Globus pallidus (tissue), 1 donor: ENCODE measurements around the gene DNM2.
"Not testable (repeated sequence)": the region's sequence is repeated elsewhere in the genome, so short reads cannot be mapped to it uniquely, and the experiment has no call there.

Source experiments
- DNase-seq: peaks from one replicate; pipeline ENCODE4 v3.0.0-alpha.2; 2015; ENCODE audit warnings: low spot score

Gene DNM2

DNA sequence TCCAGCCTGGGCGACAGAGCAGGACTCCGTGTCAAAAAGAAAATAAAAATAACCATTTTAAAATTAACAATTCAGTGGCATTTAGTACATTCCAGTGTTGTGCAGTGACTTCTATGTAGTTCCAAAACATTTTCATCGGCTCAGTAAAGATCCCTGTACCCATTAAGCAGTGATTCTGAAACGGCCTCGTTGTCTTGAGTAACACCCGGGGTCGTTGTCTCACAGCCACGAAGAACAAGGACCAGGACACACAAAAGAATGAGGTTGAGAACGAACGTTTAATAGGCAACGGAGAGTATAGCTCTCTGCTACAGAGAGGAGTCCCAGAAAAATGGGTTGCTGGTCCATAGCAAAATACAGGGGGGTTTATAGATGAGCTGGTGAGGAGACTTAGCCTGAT lies 120.5 kb downstream of the DNM2 start:
- DNase-seq: no peak

GRCh38 chr19:10839114-10840050 lies 121.5 kb downstream of the DNM2 start:
- no peak for DNase-seq

DNA sequence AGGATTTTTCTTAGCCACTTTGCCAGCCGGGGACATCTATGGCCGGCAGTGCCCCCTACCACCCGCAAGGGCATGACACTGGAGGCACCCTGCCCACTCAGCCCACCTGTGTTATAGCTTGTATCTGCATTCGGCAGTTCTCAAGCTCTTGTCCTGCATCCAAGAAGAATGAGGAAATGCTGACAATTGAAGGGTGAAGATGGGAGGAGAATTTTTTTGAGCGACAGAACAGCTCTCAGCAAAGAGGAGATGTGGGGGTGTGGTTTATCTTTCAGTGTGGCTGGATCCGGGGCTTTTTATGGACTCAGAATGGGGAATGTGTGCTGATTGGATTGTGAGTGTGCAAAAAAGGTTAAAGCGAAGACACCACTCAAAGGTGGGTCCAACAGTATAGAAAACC lies 124.9 kb downstream of the DNM2 start:
- no peak for DNase-seq

GRCh38 chr19:10846500-10847202 lies 128.8 kb downstream of the DNM2 start:
- no peak for DNase-seq

DNA sequence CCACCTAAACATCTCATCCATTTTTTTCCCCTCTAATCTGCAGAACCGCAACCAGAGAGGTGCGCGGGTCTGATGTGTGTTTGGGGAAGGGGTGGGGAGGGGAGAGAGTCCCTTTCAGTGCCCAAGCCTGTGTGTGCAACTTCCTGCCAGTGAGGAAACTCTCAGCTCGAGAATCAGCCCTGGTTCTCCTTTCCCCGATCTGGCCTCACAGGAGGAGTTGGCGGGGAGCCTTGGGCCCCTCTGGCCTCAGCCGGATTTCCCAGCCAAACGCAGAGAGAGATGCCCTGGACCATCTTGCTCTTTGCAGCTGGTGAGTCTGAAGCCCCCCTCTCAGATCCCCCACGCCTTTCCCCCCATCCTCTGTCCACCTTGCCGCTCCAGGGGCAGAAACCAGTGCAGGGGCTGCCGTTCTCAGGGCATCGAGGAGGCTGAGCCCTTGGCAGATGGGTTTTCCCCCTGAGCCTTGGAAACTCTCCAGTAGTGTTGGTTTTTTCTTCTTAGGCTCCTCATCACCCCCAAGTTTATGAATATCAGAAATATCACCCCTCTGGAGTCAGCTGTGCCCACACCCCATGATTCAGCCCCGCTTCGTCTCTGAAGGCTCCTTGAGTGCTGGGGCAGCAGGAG lies 130.5 kb downstream of the DNM2 start, which contains the start of gene C19orf38:
TSS of gene C19orf38 (plus strand) at position 186 of the 627 bp plus-strand sequence. CDS start at position 280, 94 bp downstream.
- no peak for DNase-seq

GRCh38 chr19:10850631-10851030 lies 132.8 kb downstream of the DNM2 start:
- DNase-seq: no peak

DNA sequence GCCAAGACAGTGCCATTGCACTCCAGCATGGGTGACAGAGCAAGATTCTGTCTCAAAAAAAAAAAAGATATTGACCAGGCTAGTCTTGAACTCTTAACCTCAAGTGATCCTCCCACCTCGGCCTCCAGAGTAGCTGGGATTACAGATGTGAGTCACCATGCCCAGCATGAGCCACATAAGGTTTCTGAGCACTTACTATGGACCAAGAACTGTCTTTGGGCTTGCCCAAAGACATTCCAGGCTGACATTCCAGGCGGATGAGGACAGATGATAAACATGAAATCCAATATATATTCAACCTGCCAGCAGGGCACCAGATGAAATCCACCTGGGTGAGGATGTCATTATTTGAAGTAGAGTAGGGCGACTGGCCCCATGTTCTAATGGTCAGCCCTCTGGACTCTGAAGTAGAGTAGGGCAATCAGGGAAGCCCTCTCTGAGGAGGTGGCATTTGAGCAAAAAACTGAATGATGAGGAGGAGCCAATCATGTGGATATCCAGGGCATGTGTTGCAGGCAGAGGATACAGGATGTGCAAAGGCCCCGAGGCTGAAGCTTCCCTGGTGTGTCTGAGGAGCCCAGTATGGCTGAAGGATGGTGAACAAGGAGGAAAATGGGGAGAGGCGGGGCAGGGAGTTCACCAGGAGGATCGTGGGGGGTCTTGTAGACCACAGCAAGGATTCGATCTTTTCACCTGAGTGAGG lies 134.4 kb downstream of the DNM2 start:
- DNase-seq: no peak

GRCh38 chr19:10852941-10853340 lies 135.1 kb downstream of the DNM2 start:
- no peak for DNase-seq

DNA sequence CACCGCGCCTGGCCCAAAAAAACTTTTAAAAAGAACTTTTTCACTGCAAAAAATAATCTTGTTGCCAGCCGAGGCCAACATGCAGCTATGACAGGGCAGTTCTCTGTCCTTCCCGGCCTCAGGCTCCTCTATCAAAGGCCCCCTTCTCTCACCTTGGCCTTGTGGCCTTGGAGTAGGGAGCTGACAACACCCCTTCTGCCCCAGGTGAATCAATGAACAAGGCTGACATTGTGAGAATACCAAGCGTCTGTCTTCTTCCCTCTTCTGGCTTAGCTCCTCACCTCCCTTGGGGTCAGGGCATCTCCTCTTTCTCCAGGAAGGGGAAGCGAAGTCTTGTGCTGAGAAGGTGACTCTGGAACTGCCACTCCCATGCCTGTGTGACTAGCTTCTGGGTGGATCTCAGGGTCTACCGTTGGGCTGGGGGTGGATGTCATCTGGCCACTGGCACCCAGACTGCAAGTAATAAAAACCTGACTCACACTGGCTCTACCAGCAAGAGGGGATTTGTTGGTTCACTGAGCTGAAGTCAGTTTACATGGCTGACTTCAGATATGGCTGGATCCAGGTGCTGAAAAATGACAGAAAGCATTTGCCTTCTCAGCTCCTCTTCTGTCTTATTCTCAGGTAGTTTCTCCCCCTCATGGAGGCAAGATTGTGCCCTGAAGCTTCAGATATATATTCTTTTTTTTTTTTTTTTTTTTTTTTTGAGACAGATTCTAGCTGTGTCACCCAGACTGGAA lies 136.6 kb downstream of the DNM2 start:
- DNase-seq: no peak

GRCh38 chr19:10855879-10856522 lies 138.1 kb downstream of the DNM2 start:
- no peak for DNase-seq

GRCh38 chr19:10856899-10857298 lies 139.0 kb downstream of the DNM2 start:
- DNase-seq: not testable (repeated sequence)

GRCh38 chr19:10858204-10858828 lies 140.4 kb downstream of the DNM2 start:
- DNase-seq: no peak

GRCh38 chr19:10861103-10861651 lies 143.3 kb downstream of the DNM2 start:
- DNase-seq: no peak

GRCh38 chr19:10862561-10863106 lies 144.8 kb downstream of the DNM2 start:
- no peak for DNase-seq

GRCh38 chr19:10863107-10863717 lies 145.3 kb downstream of the DNM2 start:
- DNase-seq: no peak

GRCh38 chr19:10864538-10864899 lies 146.6 kb downstream of the DNM2 start:
- peak; percentile 73 for DNase-seq

DNA sequence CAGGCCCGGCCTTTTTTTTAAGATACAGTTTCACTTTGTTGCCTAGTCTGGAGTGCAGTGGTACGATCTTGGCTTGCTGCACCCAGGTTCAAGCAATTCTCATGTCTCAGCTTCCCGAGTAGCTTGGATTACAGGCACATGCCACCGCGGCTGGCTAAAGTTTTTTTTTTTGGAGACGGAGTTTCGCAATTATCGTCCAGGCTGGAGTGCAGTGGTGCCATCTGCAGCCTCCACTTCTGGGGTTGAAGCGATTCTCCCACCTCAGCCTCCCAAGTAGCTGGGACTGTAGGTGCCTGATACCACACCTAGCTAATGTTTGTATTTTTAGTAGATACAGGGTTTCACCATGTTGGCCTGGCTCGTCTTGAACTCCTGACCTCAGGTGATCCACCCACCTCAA lies 148.6 kb downstream of the DNM2 start:
- DNase-seq: no peak

GRCh38 chr19:10868872-10869547 lies 151.1 kb downstream of the DNM2 start:
- DNase-seq: no peak

DNA sequence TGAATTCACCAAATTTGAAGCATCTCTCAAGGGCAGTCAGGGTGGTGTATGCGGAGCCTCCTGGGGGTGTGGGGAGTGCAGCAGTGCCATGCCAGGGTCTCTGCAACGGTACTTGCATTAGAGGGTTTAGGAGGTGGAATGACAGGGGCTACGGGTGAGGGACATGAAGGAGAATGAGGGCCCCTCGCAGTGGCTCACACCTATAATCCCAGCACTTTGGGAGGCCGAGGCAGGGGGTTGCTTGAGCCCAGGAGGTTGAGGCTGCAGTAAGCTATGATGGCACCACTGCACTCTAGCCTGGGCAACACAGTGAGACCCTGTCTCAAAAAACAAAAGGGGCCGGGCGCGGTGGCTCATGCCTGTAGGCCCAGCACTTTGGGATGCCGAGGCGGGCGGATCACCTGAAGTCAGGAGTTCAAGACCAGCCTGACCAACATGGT lies 152.0 kb downstream of the DNM2 start:
- DNase-seq: not testable (repeated sequence)
